ENCODE results near the gene TMIE. TPM values are rescaled to one million over a fixed set of nuclear protein-coding genes. Genes with fewer than 3 reads are reported as not detected.

Gene TMIE
- total RNA-seq, 5 donors from 2014 or later (not counting 1 experiment from before 2014, with no cell fraction given) = 2.0 to 5.3 (median 3.0) TPM

- H3K27me3 ChIP-seq (replicated peaks in 1 of 2; ENCODE audit: control insufficient read depth in 2 of 2, extremely low read depth in 1 of 2, insufficient read depth in 2 of 2, low read length in 1 of 2) = peaks cover 0 to 19% of the 10 kb centered on the region in 2 experiments
- ChIA-PET CTCF (interaction anchor here (1.0 to 1.6 kb wide), 2 partner anchors 186 kb away, joined by 3 read pairs; no protein-coding TSS in a partner anchor), POLR2A (no interaction called here)
- DNase-seq = peak in 1 of 35 experiments; percentile 7
- no peaks in the 10 kb centered on the region for H3K9me3 ChIP-seq
- H3K27ac ChIP-seq (ENCODE audit: low read length) = no peak overlapping the region
- Mint-ChIP-seq H3K4me1 (peaks cover 0 to 2% (median 0%) of the 10 kb centered on the region in 3 donors), H3K27ac (no peak overlapping the region), H3K9me3 (no peaks in the 10 kb centered on the region), H3K27me3 (no peaks in the 10 kb centered on the region), H3K4me3 (no peak overlapping the region), H3K36me3 (peaks cover 4% of the 10 kb centered on the region)
- H3K4me1 ChIP-seq (ENCODE audit: control insufficient read depth in 1 of 2, extremely low read depth in 1 of 2, insufficient read depth in 2 of 2, low read length in 2 of 2) = peaks cover 0 to 7% of the 10 kb centered on the region in 2 experiments
- ATAC-seq (replicated peaks in 1 of 4) = no peak
- peaks cover 0 to 8% of the 10 kb centered on the region in 2 donors for H3K36me3 ChIP-seq (ENCODE audit: control insufficient read depth in 2 of 2, extremely low read depth in 1 of 2, insufficient read depth in 1 of 2, low read length in 1 of 2)
- WGBS (ENCODE audit: insufficient coverage) = 95% methylated on average over 6 of the region's 7 CpGs
- no peak overlapping the region for H3K4me3 ChIP-seq (ENCODE audit: control insufficient read depth in 1 of 2, extremely low read depth in 1 of 2, low read length in 1 of 2)
Measured at GRCh38 chr3:46709157-46709654, 8.0 kb downstream of the TMIE start.

- Histone ChIP-seq H3K27me3 (replicated peaks in 1 of 2; ENCODE audit: control insufficient read depth in 2 of 2, extremely low read depth in 1 of 2, insufficient read depth in 2 of 2, low read length in 1 of 2) (peaks cover 0 to 17% of the 10 kb centered on the region in 2 experiments), H3K4me1 (ENCODE audit: control insufficient read depth in 1 of 2, extremely low read depth in 1 of 2, insufficient read depth in 2 of 2, low read length in 2 of 2) (peaks cover 0 to 6% of the 10 kb centered on the region in 2 experiments), H3K9me3 (no peaks in the 10 kb centered on the region), H3K27ac (ENCODE audit: low read length) (no peak overlapping the region), H3K4me3 (ENCODE audit: control insufficient read depth in 1 of 2, extremely low read depth in 1 of 2, low read length in 1 of 2) (no peak overlapping the region), H3K36me3 (ENCODE audit: control insufficient read depth in 2 of 2, extremely low read depth in 1 of 2, insufficient read depth in 1 of 2, low read length in 1 of 2) (peaks cover 0 to 8% of the 10 kb centered on the region in 2 donors)
- Mint-ChIP-seq H3K27ac (no peak overlapping the region), H3K9me3 (no peaks in the 10 kb centered on the region), H3K27me3 (no peaks in the 10 kb centered on the region), H3K4me1 (peaks cover 0 to 2% (median 0%) of the 10 kb centered on the region in 3 donors), H3K4me3 (no peak overlapping the region), H3K36me3 (peaks cover 4% of the 10 kb centered on the region)
- no peak for DNase-seq
- no peak for ATAC-seq (replicated peaks in 1 of 4)
- ChIA-PET POLR2A (no interaction called here), CTCF (interaction anchor here (1.0 to 1.6 kb wide), 2 partner anchors 185 kb away, joined by 3 read pairs; no protein-coding TSS in a partner anchor)
- 76% methylated on average over 4 of the region's 6 CpGs for WGBS (ENCODE audit: insufficient coverage)
Measured at GRCh38 chr3:46709721-46710120, 8.5 kb downstream of the TMIE start.

GRCh38 chr3:46710229-46710628, 9.0 kb downstream of the TMIE start:
- Histone ChIP-seq H3K27ac (ENCODE audit: low read length) (no peak overlapping the region), H3K4me1 (ENCODE audit: control insufficient read depth in 1 of 2, extremely low read depth in 1 of 2, insufficient read depth in 2 of 2, low read length in 2 of 2) (peaks cover 0 to under 1% of the 10 kb centered on the region in 2 experiments), H3K9me3 (no peaks in the 10 kb centered on the region), H3K36me3 (ENCODE audit: control insufficient read depth in 2 of 2, extremely low read depth in 1 of 2, insufficient read depth in 1 of 2, low read length in 1 of 2) (peaks cover 0 to 8% of the 10 kb centered on the region in 2 donors), H3K27me3 (replicated peaks in 1 of 2; ENCODE audit: control insufficient read depth in 2 of 2, extremely low read depth in 1 of 2, insufficient read depth in 2 of 2, low read length in 1 of 2) (peaks cover 0 to 12% of the 10 kb centered on the region in 2 experiments), H3K4me3 (ENCODE audit: control insufficient read depth in 1 of 2, extremely low read depth in 1 of 2, low read length in 1 of 2) (no peak overlapping the region)
- 83% methylated on average over 6 of the region's 7 CpGs for WGBS (ENCODE audit: insufficient coverage)
- Mint-ChIP-seq H3K9me3 (no peaks in the 10 kb centered on the region), H3K27ac (no peak overlapping the region), H3K36me3 (peaks cover 4% of the 10 kb centered on the region), H3K27me3 (no peaks in the 10 kb centered on the region), H3K4me1 (no peaks in the 10 kb centered on the region), H3K4me3 (no peak overlapping the region)
- DNase-seq (no peak), ATAC-seq (replicated peaks in 1 of 4) (no peak)
- POLR2A ChIA-PET = no interaction called here
- CTCF ChIA-PET = interaction anchor here in 1 of 2 donors (1.6 kb wide), 1 partner anchor 185 kb away, joined by 3 read pairs; no protein-coding TSS in a partner anchor

- Mint-ChIP-seq H3K27me3 (no peaks in the 10 kb centered on the region), H3K27ac (no peak overlapping the region), H3K36me3 (peaks cover 4% of the 10 kb centered on the region), H3K9me3 (no peaks in the 10 kb centered on the region), H3K4me3 (no peak overlapping the region), H3K4me1 (no peaks in the 10 kb centered on the region)
- Histone ChIP-seq H3K27me3 (replicated peaks in 1 of 2; ENCODE audit: control insufficient read depth in 2 of 2, extremely low read depth in 1 of 2, insufficient read depth in 2 of 2, low read length in 1 of 2) (peaks cover 0 to 11% of the 10 kb centered on the region in 2 experiments), H3K4me3 (ENCODE audit: control insufficient read depth in 1 of 2, extremely low read depth in 1 of 2, low read length in 1 of 2) (no peak overlapping the region), H3K4me1 (ENCODE audit: control insufficient read depth in 1 of 2, extremely low read depth in 1 of 2, insufficient read depth in 2 of 2, low read length in 2 of 2) (no peaks in the 10 kb centered on the region), H3K27ac (ENCODE audit: low read length) (no peak overlapping the region), H3K9me3 (no peaks in the 10 kb centered on the region), H3K36me3 (ENCODE audit: control insufficient read depth in 2 of 2, extremely low read depth in 1 of 2, insufficient read depth in 1 of 2, low read length in 1 of 2) (peaks cover 0 to 8% of the 10 kb centered on the region in 2 donors)
- DNase-seq = no peak
- ATAC-seq (replicated peaks in 1 of 4) = no peak
- 83% methylated on average over 5 of the region's 6 CpGs for WGBS (ENCODE audit: insufficient coverage)
- ChIA-PET POLR2A (no interaction called here), CTCF (no interaction called here)
Measured at GRCh38 chr3:46710671-46711295, 9.6 kb downstream of the TMIE start.

- no peaks in the 10 kb centered on the region for H3K27me3 Mint-ChIP-seq
- Histone ChIP-seq H3K9me3 (no peaks in the 10 kb centered on the region), H3K4me1 (ENCODE audit: control insufficient read depth in 1 of 2, extremely low read depth in 1 of 2, insufficient read depth in 2 of 2, low read length in 2 of 2) (no peaks in the 10 kb centered on the region), H3K4me3 (ENCODE audit: control insufficient read depth in 1 of 2, extremely low read depth in 1 of 2, low read length in 1 of 2) (no peak overlapping the region), H3K27me3 (replicated peaks in 1 of 2; ENCODE audit: control insufficient read depth in 2 of 2, extremely low read depth in 1 of 2, insufficient read depth in 2 of 2, low read length in 1 of 2) (peaks cover 0 to 8% of the 10 kb centered on the region in 2 experiments), H3K27ac (ENCODE audit: low read length) (no peak overlapping the region), H3K36me3 (ENCODE audit: control insufficient read depth in 2 of 2, extremely low read depth in 1 of 2, insufficient read depth in 1 of 2, low read length in 1 of 2) (peaks cover 0 to 8% of the 10 kb centered on the region in 2 donors)
- WGBS (ENCODE audit: insufficient coverage) = 100% methylated on average over 2 of the region's 2 CpGs
- POLR2A ChIA-PET = no interaction called here
- DNase-seq = peak in 1 of 35 experiments; percentile 3
- ATAC-seq (replicated peaks in 1 of 4) = no peak
- H3K4me1 Mint-ChIP-seq = no peaks in the 10 kb centered on the region
- H3K4me3 Mint-ChIP-seq = no peak overlapping the region
- H3K9me3 Mint-ChIP-seq = no peaks in the 10 kb centered on the region
- H3K27ac Mint-ChIP-seq = no peak overlapping the region
- CTCF ChIA-PET = no interaction called here
- H3K36me3 Mint-ChIP-seq = peaks cover 4% of the 10 kb centered on the region
Measured at GRCh38 chr3:46711305-46711704, 10.1 kb downstream of the TMIE start.

GRCh38 chr3:46711760-46712159, 10.6 kb downstream of the TMIE start:
- peaks cover 4% of the 10 kb centered on the region for H3K36me3 Mint-ChIP-seq
- no peak overlapping the region for H3K27ac ChIP-seq (ENCODE audit: low read length)
- no peak for ATAC-seq (replicated peaks in 1 of 4)
- peaks cover 0 to 7% of the 10 kb centered on the region in 2 experiments for H3K27me3 ChIP-seq (replicated peaks in 1 of 2; ENCODE audit: control insufficient read depth in 2 of 2, extremely low read depth in 1 of 2, insufficient read depth in 2 of 2, low read length in 1 of 2)
- H3K4me1 Mint-ChIP-seq = no peaks in the 10 kb centered on the region
- WGBS (ENCODE audit: insufficient coverage) = 72% methylated on average over 4 of the region's 7 CpGs
- H3K27ac Mint-ChIP-seq = no peak overlapping the region
- no peaks in the 10 kb centered on the region for H3K4me1 ChIP-seq (ENCODE audit: control insufficient read depth in 1 of 2, extremely low read depth in 1 of 2, insufficient read depth in 2 of 2, low read length in 2 of 2)
- H3K9me3 Mint-ChIP-seq = no peaks in the 10 kb centered on the region
- no peak for DNase-seq
- no peak overlapping the region for H3K4me3 Mint-ChIP-seq
- no peaks in the 10 kb centered on the region for H3K27me3 Mint-ChIP-seq
- no peak overlapping the region for H3K4me3 ChIP-seq (ENCODE audit: control insufficient read depth in 1 of 2, extremely low read depth in 1 of 2, low read length in 1 of 2)
- H3K9me3 ChIP-seq = no peaks in the 10 kb centered on the region
- H3K36me3 ChIP-seq (ENCODE audit: control insufficient read depth in 2 of 2, extremely low read depth in 1 of 2, insufficient read depth in 1 of 2, low read length in 1 of 2) = peaks cover 0 to 8% of the 10 kb centered on the region in 2 donors
- CTCF ChIA-PET = no interaction called here
- POLR2A ChIA-PET = no interaction called here

Data from T-cell (primary cell).